ENCODE measurements around the gene GABBR1.

DNA sequence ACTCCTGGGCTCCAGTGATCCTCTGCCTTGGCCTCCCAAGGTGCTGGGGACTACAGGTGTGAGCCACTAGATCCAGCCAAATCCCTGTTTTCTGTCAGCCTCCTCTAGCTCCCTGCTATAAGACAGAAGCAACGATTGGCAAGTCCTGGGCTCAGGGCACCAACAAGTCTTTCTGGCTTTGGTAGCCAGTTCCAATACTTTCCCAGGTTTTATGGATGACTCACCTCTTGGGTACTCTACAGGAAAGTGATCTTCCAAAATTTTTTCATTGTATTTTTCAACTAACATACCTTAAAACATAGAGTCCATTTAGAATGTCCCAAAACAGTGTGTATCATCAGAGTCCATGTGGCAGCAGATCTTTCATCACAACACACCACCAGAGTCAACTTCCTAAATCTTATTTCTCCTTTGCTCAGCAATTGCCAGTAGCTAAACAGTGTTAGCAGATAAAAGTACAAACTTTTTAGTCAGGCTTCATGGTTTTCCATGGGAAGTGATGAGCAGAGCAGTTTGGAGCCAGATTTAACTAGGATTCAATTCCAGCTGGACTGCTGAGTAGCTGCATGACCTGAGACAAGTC lies 13.3 kb downstream of the GABBR1 start:
- TF ChIP-seq, protein P1, sequence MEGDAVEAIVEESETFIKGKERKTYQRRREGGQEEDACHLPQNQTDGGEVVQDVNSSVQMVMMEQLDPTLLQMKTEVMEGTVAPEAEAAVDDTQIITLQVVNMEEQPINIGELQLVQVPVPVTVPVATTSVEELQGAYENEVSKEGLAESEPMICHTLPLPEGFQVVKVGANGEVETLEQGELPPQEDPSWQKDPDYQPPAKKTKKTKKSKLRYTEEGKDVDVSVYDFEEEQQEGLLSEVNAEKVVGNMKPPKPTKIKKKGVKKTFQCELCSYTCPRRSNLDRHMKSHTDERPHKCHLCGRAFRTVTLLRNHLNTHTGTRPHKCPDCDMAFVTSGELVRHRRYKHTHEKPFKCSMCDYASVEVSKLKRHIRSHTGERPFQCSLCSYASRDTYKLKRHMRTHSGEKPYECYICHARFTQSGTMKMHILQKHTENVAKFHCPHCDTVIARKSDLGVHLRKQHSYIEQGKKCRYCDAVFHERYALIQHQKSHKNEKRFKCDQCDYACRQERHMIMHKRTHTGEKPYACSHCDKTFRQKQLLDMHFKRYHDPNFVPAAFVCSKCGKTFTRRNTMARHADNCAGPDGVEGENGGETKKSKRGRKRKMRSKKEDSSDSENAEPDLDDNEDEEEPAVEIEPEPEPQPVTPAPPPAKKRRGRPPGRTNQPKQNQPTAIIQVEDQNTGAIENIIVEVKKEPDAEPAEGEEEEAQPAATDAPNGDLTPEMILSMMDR (IDR thresholded peaks at IDR 0.05) = no peak
- TF ChIP-seq POLR2A (IDR thresholded peaks at IDR 0.05) (no peak), EP300 (IDR thresholded peaks at IDR 0.05; ENCODE audit: low read depth) (no peak)
